ENCODE measurements around the gene SLC35A3.
A peak's percentile ranks its signal among the peaks of the same experiment; 100 is the strongest.

Gene SLC35A3

DNA sequence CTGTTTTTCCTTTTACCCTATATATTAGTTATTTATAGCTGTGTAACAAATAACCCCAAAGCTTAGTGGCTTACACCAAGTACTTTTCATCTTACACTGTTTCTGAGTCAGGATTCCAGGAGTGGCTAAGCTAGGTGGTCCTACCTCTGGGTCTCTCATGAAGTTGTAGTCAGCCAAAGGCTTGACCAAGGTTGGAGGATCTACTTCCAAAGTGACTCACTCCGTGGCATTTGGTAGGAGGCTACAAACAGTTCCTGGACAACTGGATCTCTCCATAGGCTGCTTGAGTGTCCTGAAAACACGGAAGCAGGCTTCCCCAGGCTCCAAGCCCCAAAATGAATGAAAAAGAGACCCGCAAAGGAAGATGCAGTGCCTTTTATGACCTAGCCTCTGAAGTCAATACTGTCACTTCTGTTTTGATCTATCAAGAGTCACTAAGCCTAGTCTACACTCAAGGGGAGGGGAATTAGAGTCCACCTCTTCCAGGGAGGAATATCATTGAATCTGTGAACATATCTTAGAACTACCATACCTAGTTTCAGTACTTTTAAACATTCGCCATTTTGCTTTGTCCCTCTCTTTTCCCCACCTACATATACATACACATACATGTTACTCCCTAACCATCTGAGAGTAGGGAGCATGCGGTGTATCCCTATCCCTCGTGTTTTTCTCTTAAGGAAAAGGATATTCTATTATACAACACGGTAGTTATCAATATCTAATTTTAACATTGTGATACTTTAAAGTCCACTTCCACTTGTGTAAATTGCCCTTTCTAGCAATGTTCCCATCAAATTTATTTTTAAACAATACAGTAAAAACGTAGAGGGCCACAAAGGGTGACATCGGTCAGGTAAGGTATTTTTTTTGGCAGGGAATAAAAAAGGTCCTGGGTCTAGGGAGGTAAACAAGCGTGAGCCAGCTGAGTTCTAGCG, 67.2 kb downstream of the SLC35A3 start:
- DNase-seq = no peak
- Histone ChIP-seq H3K27ac (peak overlapping the region; percentile 94 to 96), H3K9me3 (no peaks in the 10 kb centered on the region), H3K36me3 (no peaks in the 10 kb centered on the region), H3K27me3 (no peaks in the 10 kb centered on the region), H3K4me3 (peak overlapping the region; percentile 76 to 88), H3K4me1 (peaks cover 0 to 37% (median 12%) of the 10 kb centered on the region in 4 donors)
- TF ChIP-seq, protein P1, sequence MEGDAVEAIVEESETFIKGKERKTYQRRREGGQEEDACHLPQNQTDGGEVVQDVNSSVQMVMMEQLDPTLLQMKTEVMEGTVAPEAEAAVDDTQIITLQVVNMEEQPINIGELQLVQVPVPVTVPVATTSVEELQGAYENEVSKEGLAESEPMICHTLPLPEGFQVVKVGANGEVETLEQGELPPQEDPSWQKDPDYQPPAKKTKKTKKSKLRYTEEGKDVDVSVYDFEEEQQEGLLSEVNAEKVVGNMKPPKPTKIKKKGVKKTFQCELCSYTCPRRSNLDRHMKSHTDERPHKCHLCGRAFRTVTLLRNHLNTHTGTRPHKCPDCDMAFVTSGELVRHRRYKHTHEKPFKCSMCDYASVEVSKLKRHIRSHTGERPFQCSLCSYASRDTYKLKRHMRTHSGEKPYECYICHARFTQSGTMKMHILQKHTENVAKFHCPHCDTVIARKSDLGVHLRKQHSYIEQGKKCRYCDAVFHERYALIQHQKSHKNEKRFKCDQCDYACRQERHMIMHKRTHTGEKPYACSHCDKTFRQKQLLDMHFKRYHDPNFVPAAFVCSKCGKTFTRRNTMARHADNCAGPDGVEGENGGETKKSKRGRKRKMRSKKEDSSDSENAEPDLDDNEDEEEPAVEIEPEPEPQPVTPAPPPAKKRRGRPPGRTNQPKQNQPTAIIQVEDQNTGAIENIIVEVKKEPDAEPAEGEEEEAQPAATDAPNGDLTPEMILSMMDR (IDR thresholded peaks at IDR 0.05) = no peak
- intact Hi-C loops (cut with DNase I; ENCODE audit: low total_unique reads) = no loop called here

DNA sequence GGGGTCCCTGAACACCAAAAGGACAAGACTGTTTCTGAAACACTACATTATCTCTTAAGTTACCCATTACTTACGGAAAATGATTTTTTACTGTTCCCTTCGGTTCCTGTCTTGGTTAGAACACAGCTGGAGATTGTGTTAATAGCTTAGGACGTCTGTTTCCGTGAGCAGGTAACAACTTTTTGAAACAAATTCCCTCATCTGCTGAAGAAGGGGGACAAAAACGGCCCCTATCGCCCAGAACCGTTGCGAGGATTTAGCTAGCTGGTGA, 67.8 kb downstream of the SLC35A3 start:
- TF ChIP-seq, protein P1 (IDR thresholded peaks at IDR 0.05) = no peak
- intact Hi-C loops (cut with DNase I; ENCODE audit: low total_unique reads) = no loop called here
- no peaks in the 10 kb centered on the region for H3K36me3 ChIP-seq

DNA sequence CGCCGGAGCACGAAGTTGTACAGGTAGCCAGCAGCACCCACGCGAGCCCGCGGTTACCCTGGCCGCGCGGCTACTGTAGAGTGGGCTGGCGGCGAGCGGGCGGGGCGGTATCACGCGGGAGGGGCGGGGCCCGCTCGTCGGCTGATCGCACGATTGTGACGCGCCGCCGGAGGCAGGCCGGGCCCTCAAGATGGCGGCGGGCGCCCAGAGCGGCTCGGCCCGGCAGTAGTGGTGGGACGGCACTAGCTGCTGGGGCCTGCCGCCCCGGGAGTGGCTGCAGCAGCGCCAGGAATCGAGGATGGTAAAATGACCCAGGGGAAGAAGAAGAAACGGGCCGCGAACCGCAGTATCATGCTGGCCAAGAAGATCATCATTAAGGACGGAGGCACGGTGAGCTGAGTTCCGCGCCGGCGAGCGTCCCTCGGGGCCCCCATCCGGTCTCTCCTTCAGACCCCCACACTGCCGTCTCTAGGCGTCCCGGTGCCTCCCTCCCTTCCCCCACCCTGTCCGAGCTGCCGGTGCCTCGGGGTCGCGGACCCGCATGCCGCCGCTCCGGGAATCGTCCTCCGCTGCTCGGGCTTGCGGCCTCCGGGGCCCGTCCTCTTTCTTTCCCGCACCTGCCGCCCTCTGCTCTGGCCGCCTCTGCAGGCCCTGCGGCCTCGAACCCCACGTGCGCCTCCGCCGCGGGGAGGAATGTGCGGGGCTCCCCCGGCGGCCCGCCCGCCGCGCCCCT, 68.3 kb downstream of the SLC35A3 start:
- H3K27ac ChIP-seq = peak overlapping the region; percentile 94 to 96
- peak overlapping the region; percentile 76 to 88 for H3K4me3 ChIP-seq
- no peaks in the 10 kb centered on the region for H3K27me3 ChIP-seq
- peaks cover 0 to 45% (median 15%) of the 10 kb centered on the region in 4 donors for H3K4me1 ChIP-seq
- H3K9me3 ChIP-seq = no peaks in the 10 kb centered on the region
- intact Hi-C loops (cut with DNase I; ENCODE audit: low total_unique reads) = no loop called here
- H3K36me3 ChIP-seq = no peaks in the 10 kb centered on the region
- peak; percentile 86 to 93 for DNase-seq
- TF ChIP-seq, protein P1 (IDR thresholded peaks at IDR 0.05) = no peak

More for the DNA sequence above, 67.8 kb downstream of the SLC35A3 start:
- Histone ChIP-seq H3K9me3 (no peaks in the 10 kb centered on the region), H3K27me3 (no peaks in the 10 kb centered on the region), H3K4me1 (peaks cover 0 to 41% (median 14%) of the 10 kb centered on the region in 4 donors), H3K27ac (peak overlapping the region; percentile 94 to 96), H3K4me3 (peak overlapping the region; percentile 76 to 88)
- no peak for DNase-seq

GRCh38 chr1:100038660-100039287, 69.0 kb downstream of the SLC35A3 start:
- H3K36me3 ChIP-seq = no peaks in the 10 kb centered on the region
- H3K4me3 ChIP-seq = peak overlapping the region; percentile 76 to 88
- peaks cover 0 to 45% (median 15%) of the 10 kb centered on the region in 4 donors for H3K4me1 ChIP-seq
- H3K27me3 ChIP-seq = no peaks in the 10 kb centered on the region
- peak overlapping the region; percentile 94 to 96 for H3K27ac ChIP-seq
- intact Hi-C loops (cut with DNase I; ENCODE audit: low total_unique reads) = no loop called here
- H3K9me3 ChIP-seq = no peaks in the 10 kb centered on the region
- peak; percentile 60 to 73 for DNase-seq
- TF ChIP-seq, protein P1 (IDR thresholded peaks at IDR 0.05) = no peak

- no peak for DNase-seq
- no peaks in the 10 kb centered on the region for H3K36me3 ChIP-seq
- H3K4me1 ChIP-seq = peaks cover 0 to 45% (median 15%) of the 10 kb centered on the region in 4 donors
- no peaks in the 10 kb centered on the region for H3K9me3 ChIP-seq
- no peaks in the 10 kb centered on the region for H3K27me3 ChIP-seq
- TF ChIP-seq, protein P1 (IDR thresholded peaks at IDR 0.05) = no peak
- H3K27ac ChIP-seq = peak overlapping the region; percentile 94 to 96
- intact Hi-C loops (cut with DNase I; ENCODE audit: low total_unique reads) = no loop called here
- peak overlapping the region; percentile 76 to 88 for H3K4me3 ChIP-seq
Observed at GRCh38 chr1:100039591-100039990, 69.8 kb downstream of the SLC35A3 start.

Data from tibial artery (tissue), 4 donors.